ENCODE measurements around the gene GPR22.

The GPR22 gene, protein sequence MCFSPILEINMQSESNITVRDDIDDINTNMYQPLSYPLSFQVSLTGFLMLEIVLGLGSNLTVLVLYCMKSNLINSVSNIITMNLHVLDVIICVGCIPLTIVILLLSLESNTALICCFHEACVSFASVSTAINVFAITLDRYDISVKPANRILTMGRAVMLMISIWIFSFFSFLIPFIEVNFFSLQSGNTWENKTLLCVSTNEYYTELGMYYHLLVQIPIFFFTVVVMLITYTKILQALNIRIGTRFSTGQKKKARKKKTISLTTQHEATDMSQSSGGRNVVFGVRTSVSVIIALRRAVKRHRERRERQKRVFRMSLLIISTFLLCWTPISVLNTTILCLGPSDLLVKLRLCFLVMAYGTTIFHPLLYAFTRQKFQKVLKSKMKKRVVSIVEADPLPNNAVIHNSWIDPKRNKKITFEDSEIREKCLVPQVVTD

GRCh38 chr7:107469929-107470328 lies at the start of gene GPR22:
Gene GPR22, plus strand, starts transcription at chr7:107470057. Its CDS starts 4,004 bp downstream, at chr7:107474061.
- no peak for DNase-seq (ENCODE audit: low spot score)
- in situ Hi-C loops (cut with MboI; ENCODE audit: low pct_unique_long_range_greater_than_20kb, low sequenced_read_pairs, unreplicated experiment) = loop anchor here (10.0 kb wide), 1 partner anchor 255 kb away; no protein-coding TSS in a partner anchor
- no peak for TF ChIP-seq CTCF (IDR thresholded peaks at IDR 0.05; ENCODE audit: extremely low read depth, insufficient read depth, missing control alignments)

GRCh38 chr7:107427462-107427861 lies 42.4 kb upstream of the GPR22 start:
- no peak for TF ChIP-seq CTCF (IDR thresholded peaks at IDR 0.05; ENCODE audit: extremely low read depth, insufficient read depth, missing control alignments)
- no peak for DNase-seq (ENCODE audit: low spot score)
- in situ Hi-C loops (cut with MboI; ENCODE audit: low pct_unique_long_range_greater_than_20kb, low sequenced_read_pairs, unreplicated experiment) = no loop called here

DNA sequence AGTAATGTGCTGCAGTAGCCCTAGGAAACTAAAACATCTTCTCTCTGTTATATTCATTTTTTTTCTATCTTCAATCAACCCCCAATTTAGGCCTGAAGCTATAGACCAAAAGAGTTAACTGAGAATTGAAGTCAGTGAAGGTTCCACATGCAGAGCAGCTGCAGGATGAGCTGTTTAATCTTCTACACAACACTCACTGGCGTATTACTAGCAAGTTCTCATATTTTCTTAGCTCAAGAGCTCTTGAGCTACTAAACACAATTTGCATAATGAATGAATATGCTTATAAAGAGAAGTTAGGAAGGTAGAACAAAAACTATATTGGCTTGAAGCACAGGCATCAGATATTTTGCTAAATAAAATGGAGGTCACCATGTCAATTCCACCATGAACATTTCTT lies 41.2 kb upstream of the GPR22 start:
- TF ChIP-seq CTCF (IDR thresholded peaks at IDR 0.05; ENCODE audit: extremely low read depth, insufficient read depth, missing control alignments) = no peak
- in situ Hi-C loops (cut with MboI; ENCODE audit: low pct_unique_long_range_greater_than_20kb, low sequenced_read_pairs, unreplicated experiment) = no loop called here
- no peak for DNase-seq (ENCODE audit: low spot score)

GRCh38 chr7:107430057-107430456 lies 39.8 kb upstream of the GPR22 start:
- no peak for TF ChIP-seq CTCF (IDR thresholded peaks at IDR 0.05; ENCODE audit: extremely low read depth, insufficient read depth, missing control alignments)
- in situ Hi-C loops (cut with MboI; ENCODE audit: low pct_unique_long_range_greater_than_20kb, low sequenced_read_pairs, unreplicated experiment) = no loop called here
- DNase-seq (ENCODE audit: low spot score) = no peak

DNA sequence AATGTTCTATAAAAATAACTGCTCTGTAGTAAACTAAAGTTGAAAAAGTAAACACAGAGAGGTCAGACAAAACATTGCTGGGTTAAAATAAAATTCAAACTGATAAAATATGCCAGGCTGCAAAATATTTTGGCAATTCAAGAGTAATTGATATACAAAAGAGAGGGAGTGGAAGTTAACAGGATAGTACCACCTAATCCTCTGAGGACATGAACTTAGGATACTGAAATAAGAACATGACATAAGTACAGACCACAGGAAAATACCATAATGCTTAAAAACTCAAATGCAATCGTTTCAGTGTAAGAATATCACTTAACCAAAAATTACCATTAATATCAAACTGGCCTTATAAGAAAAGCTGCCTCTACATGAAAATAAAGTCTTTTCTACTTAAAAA lies 37.6 kb upstream of the GPR22 start:
- DNase-seq (ENCODE audit: low spot score) = no peak
- no peak for TF ChIP-seq CTCF (IDR thresholded peaks at IDR 0.05; ENCODE audit: extremely low read depth, insufficient read depth, missing control alignments)
- in situ Hi-C loops (cut with MboI; ENCODE audit: low pct_unique_long_range_greater_than_20kb, low sequenced_read_pairs, unreplicated experiment) = no loop called here

DNA sequence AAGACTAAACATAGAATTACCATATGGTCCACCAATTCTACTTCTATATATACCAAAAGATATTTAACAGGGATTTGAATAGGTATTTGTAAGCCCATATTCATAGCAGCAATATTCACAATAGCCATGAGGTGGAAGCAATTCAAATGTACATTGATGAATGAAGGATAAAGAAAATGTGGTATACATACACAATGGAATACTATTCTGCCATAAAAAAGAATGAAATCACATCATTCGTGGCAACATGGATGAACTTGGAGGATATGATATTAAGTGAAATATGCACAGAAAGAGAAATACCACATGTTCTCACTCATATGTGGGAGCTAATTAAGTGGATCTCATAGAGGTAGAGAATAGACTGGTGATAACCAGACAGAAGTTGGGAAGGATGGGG lies 34.1 kb upstream of the GPR22 start:
- in situ Hi-C loops (cut with MboI; ENCODE audit: low pct_unique_long_range_greater_than_20kb, low sequenced_read_pairs, unreplicated experiment) = no loop called here
- TF ChIP-seq CTCF (IDR thresholded peaks at IDR 0.05; ENCODE audit: extremely low read depth, insufficient read depth, missing control alignments) = no peak
- DNase-seq (ENCODE audit: low spot score) = no peak
